ENCODE results near the gene ABCF1.

- TF ChIP-seq ZNF263 (CRISPR knock-in tag; IDR thresholded peaks at IDR 0.05; ENCODE audit: low read depth) (no peak), HMGXB4 (CRISPR knock-in tag; IDR thresholded peaks at IDR 0.05) (no peak), IRF2 (CRISPR knock-in tag; IDR thresholded peaks at IDR 0.05; ENCODE audit: borderline replicate concordance, low read depth) (no peak), PRDM15 (CRISPR knock-in tag; IDR thresholded peaks at IDR 0.05) (no peak), JAZF1 (CRISPR knock-in tag; IDR thresholded peaks at IDR 0.05) (no peak), CREB1 (CRISPR knock-in tag; IDR thresholded peaks at IDR 0.05) (no peak), ZNF512 (CRISPR knock-in tag; IDR thresholded peaks at IDR 0.05; ENCODE audit: borderline replicate concordance) (no peak), NR3C1 (CRISPR knock-in tag; conservative IDR thresholded peaks at IDR 0.05; ENCODE audit: low read depth) (no peak), CREM (CRISPR knock-in tag; IDR thresholded peaks at IDR 0.05) (no peak), JUN (CRISPR knock-in tag; IDR thresholded peaks at IDR 0.05) (no peak)
- TF ChIP-seq, protein P1, sequence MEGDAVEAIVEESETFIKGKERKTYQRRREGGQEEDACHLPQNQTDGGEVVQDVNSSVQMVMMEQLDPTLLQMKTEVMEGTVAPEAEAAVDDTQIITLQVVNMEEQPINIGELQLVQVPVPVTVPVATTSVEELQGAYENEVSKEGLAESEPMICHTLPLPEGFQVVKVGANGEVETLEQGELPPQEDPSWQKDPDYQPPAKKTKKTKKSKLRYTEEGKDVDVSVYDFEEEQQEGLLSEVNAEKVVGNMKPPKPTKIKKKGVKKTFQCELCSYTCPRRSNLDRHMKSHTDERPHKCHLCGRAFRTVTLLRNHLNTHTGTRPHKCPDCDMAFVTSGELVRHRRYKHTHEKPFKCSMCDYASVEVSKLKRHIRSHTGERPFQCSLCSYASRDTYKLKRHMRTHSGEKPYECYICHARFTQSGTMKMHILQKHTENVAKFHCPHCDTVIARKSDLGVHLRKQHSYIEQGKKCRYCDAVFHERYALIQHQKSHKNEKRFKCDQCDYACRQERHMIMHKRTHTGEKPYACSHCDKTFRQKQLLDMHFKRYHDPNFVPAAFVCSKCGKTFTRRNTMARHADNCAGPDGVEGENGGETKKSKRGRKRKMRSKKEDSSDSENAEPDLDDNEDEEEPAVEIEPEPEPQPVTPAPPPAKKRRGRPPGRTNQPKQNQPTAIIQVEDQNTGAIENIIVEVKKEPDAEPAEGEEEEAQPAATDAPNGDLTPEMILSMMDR (IDR thresholded peaks at IDR 0.05) = no peak
- TF ChIP-seq, protein P2, sequence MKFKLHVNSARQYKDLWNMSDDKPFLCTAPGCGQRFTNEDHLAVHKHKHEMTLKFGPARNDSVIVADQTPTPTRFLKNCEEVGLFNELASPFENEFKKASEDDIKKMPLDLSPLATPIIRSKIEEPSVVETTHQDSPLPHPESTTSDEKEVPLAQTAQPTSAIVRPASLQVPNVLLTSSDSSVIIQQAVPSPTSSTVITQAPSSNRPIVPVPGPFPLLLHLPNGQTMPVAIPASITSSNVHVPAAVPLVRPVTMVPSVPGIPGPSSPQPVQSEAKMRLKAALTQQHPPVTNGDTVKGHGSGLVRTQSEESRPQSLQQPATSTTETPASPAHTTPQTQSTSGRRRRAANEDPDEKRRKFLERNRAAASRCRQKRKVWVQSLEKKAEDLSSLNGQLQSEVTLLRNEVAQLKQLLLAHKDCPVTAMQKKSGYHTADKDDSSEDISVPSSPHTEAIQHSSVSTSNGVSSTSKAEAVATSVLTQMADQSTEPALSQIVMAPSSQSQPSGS (CRISPR knock-in tag; IDR thresholded peaks at IDR 0.05; ENCODE audit: borderline replicate concordance, low read depth) = no peak
Measured at GRCh38 chr6:30530014-30530413, 41.2 kb upstream of the ABCF1 start.
